Smooth muscle cell (in vitro differentiated cells): ENCODE results near the gene RRP15. TPM values are rescaled to one million over a fixed set of nuclear protein-coding genes. Genes with fewer than 3 reads are reported as not detected.

Experiments used
- DNase-seq: peaks from one replicate; lab custom pipeline; 2025; ENCODE audit not compliant: unreplicated experiment; lab: John Stamatoyannopoulos, UW
- H2AFZ ChIP-seq: fragments of 200-600 bp; sonication (generic); 2 replicates; pipeline ENCODE4 v1.6.0; 2016; ENCODE audit warnings: antibody characterized with exemption, low read depth, mild to moderate bottlenecking
- H3F3A ChIP-seq: fragments of 200-600 bp; sonication (generic); 2 replicates; pipeline ENCODE4 v1.6.0; 2017; ENCODE audit warnings: antibody characterized with exemption, low read depth
- H3K27ac ChIP-seq: fragments of 200-600 bp; sonication (generic); 2 replicates; pipeline ENCODE4 v1.5.1; 2016; ENCODE audit warnings: low read depth, mild to moderate bottlenecking
- H3K27me3 ChIP-seq: fragments of 200-600 bp; sonication (generic); 2 replicates; pipeline ENCODE4 v1.6.1; 2016; ENCODE audit warnings: low read depth, mild to moderate bottlenecking
- H3K36me3 ChIP-seq: fragments of 200-600 bp; sonication (generic); 2 replicates; pipeline ENCODE4 v1.5.1; 2016; ENCODE audit warnings: low read depth
- H3K4me1 ChIP-seq: fragments of 200-600 bp; sonication (generic); 2 replicates; pipeline ENCODE4 v1.5.1; 2016; ENCODE audit warnings: low read depth
- H3K4me2 ChIP-seq: fragments of 200-600 bp; sonication (generic); 2 replicates; pipeline ENCODE4 v1.6.0; 2016; ENCODE audit warnings: mild to moderate bottlenecking
- H3K4me3 ChIP-seq: fragments of 200-600 bp; sonication (generic); 2 replicates; pipeline ENCODE4 v1.5.1; 2016; ENCODE audit warnings: mild to moderate bottlenecking
- H3K79me2 ChIP-seq: fragments of 200-600 bp; sonication (generic); 2 replicates; pipeline ENCODE4 v1.6.0; 2016; ENCODE audit warnings: low read depth, mild to moderate bottlenecking
- H3K9ac ChIP-seq: fragments of 200-600 bp; sonication (generic); 2 replicates; pipeline ENCODE4 v1.6.0; 2016; ENCODE audit warnings: low read depth
- H3K9me3 ChIP-seq: fragments of 200-600 bp; sonication (generic); replicated peaks from 2 replicates; pipeline ENCODE4 v1.5.1; 2016; ENCODE audit warnings: low read depth
- H4K20me1 ChIP-seq: fragments of 200-600 bp; sonication (generic); 2 replicates; pipeline ENCODE4 v1.6.0; 2016; ENCODE audit warnings: low read depth
- WGBS: methylation state at CpG from one replicate; pipeline ENCODE4 v1.1.7; 2016; ENCODE audit warnings: low lambda C conversion rate; 5-methylcytosine and 5-hydroxymethylcytosine counted together
- polyA plus RNA-seq: library from polyadenylated mRNA; unstranded; fragments of >200 nt; fragmentation: Nextera tagmentation; extraction: Ambion mirVana; gene quantifications from 2 replicates; pipeline ENCODE4 v1.2.1, GENCODE V29; 2016
- total RNA-seq: library from RNA; depleted of rRNA; stranded (reverse); fragments of >200 nt; gene quantifications from 2 replicates; pipeline ENCODE4 v1.2.3, GENCODE V29; 2014
- TF ChIP-seq, protein P1 (sequence below): fragments of 200-600 bp; sonication (generic); IDR thresholded peaks from 2 replicates; pipeline ENCODE4 v1.5.1; 2017; ENCODE audit warnings: borderline replicate concordance, mild to moderate bottlenecking, antibody characterized with exemption; ENCODE audit not compliant: insufficient read depth, poor library complexity, severe bottlenecking

The RRP15 gene
- total and polyA plus RNA-seq, 2 experiments from 2014 or later = 6.6 to 13.2 TPM

DNA sequence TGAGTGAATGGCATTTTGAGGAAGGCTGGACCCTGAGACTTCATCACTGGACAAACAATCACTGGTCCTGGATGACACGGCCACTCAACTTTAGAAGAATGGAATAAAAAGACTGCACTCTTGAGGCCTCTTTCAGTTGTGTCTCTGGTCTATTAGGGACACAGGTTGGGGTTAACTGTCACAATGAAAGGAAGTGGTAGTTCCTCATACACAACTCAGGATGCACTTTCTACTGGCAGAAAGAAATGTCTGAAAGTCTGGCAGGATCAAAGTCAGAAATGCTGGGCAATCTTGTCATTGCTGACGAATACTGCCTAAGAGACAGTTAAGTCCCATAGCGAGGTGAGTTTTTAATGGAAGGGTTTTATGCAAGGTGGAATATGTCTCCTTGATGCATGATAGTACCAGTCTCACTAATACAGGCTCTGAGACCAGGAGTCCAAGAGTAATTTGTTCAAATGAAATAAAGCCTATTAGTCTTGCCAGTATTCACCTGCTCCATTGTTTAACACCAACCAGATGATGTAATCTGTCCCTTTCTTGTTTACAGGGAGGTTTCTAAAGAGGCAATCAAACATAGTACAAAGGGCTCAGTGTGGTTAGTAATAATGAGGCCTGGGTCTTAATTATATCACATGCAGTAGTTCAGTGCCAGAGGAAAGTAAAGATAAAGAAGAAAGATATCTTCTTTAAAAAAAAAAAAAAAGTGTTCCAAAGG is 11.2 kb upstream of the RRP15 start:
- H3F3A ChIP-seq = no peaks in the 10 kb centered on the region
- 71% methylated on average over 3 of the region's 3 CpGs for WGBS
- no peak overlapping the region for H3K4me3 ChIP-seq
- no peak overlapping the region for H3K4me2 ChIP-seq
- no peak overlapping the region for H3K27ac ChIP-seq
- no peaks in the 10 kb centered on the region for H3K79me2 ChIP-seq
- no peak overlapping the region for H3K9ac ChIP-seq
- no peak overlapping the region for H2AFZ ChIP-seq
- no peaks in the 10 kb centered on the region for H3K9me3 ChIP-seq
- peaks cover 6% of the 10 kb centered on the region for H3K4me1 ChIP-seq
- TF ChIP-seq, protein P1, sequence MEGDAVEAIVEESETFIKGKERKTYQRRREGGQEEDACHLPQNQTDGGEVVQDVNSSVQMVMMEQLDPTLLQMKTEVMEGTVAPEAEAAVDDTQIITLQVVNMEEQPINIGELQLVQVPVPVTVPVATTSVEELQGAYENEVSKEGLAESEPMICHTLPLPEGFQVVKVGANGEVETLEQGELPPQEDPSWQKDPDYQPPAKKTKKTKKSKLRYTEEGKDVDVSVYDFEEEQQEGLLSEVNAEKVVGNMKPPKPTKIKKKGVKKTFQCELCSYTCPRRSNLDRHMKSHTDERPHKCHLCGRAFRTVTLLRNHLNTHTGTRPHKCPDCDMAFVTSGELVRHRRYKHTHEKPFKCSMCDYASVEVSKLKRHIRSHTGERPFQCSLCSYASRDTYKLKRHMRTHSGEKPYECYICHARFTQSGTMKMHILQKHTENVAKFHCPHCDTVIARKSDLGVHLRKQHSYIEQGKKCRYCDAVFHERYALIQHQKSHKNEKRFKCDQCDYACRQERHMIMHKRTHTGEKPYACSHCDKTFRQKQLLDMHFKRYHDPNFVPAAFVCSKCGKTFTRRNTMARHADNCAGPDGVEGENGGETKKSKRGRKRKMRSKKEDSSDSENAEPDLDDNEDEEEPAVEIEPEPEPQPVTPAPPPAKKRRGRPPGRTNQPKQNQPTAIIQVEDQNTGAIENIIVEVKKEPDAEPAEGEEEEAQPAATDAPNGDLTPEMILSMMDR = no peak
- no peaks in the 10 kb centered on the region for H4K20me1 ChIP-seq
- no peak for DNase-seq
- H3K27me3 ChIP-seq = peaks cover 15% of the 10 kb centered on the region
- no peaks in the 10 kb centered on the region for H3K36me3 ChIP-seq

DNA sequence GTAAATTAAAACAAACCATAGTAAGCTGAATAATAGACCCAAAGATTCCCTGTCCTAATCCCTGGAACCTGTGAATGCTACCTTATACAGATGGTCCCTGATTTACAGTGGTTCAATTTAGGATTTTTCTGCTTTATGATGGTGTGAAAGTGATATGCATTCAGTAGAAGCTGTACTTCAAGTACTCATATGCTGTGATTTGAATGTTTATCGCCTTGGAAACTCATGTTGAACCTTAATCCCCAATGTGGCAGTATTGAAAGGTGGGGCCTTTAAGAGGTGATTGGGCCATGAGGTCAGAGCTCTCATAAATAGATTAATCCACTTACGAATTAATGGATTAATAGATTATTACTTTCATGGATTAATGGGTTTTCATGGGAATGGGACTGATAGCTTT is 10.6 kb upstream of the RRP15 start:
- peaks cover 15% of the 10 kb centered on the region for H3K27me3 ChIP-seq
- DNase-seq = no peak

DNA sequence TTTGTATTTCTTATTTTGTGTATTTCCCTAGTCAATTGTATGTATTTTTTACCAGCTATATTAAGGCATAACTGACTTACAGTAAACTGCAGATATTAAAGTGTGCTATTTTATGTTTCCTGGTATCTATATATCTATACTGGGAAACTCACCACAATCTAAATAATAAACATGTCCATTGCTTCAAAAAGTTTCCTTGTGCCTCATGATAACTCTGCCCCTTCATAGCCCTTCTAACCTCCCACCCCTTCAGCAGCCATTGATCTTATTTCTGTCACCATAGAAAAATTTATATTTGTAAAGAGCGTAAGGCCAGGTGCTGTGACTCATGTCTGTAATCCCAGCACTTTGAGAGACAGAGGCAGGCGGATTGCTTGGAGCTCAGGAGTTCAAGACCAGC is 9.3 kb upstream of the RRP15 start:
- Histone ChIP-seq H3K9ac (no peak overlapping the region), H3K36me3 (no peaks in the 10 kb centered on the region), H4K20me1 (no peaks in the 10 kb centered on the region), H3F3A (no peaks in the 10 kb centered on the region), H3K79me2 (no peaks in the 10 kb centered on the region), H3K4me3 (no peak overlapping the region), H3K27ac (no peak overlapping the region), H3K27me3 (peaks cover 15% of the 10 kb centered on the region), H3K4me2 (no peak overlapping the region), H3K9me3 (no peaks in the 10 kb centered on the region), H3K4me1 (peaks cover 6% of the 10 kb centered on the region), H2AFZ (no peak overlapping the region)
- TF ChIP-seq, protein P1 = no peak
- WGBS = 80% methylated on average over 2 of the region's 2 CpGs
- no peak for DNase-seq

More for the DNA sequence above, 10.6 kb upstream of the RRP15 start:
- no peak overlapping the region for H2AFZ ChIP-seq
- H3K79me2 ChIP-seq = no peaks in the 10 kb centered on the region
- no peaks in the 10 kb centered on the region for H3K9me3 ChIP-seq
- H3K4me3 ChIP-seq = no peak overlapping the region
- 90% methylated on average over 2 of the region's 2 CpGs for WGBS
- TF ChIP-seq, protein P1 = no peak
- no peaks in the 10 kb centered on the region for H3F3A ChIP-seq
- peaks cover 6% of the 10 kb centered on the region for H3K4me1 ChIP-seq
- no peaks in the 10 kb centered on the region for H3K36me3 ChIP-seq
- H4K20me1 ChIP-seq = no peaks in the 10 kb centered on the region
- no peak overlapping the region for H3K27ac ChIP-seq
- H3K9ac ChIP-seq = no peak overlapping the region
- H3K4me2 ChIP-seq = no peak overlapping the region

DNA sequence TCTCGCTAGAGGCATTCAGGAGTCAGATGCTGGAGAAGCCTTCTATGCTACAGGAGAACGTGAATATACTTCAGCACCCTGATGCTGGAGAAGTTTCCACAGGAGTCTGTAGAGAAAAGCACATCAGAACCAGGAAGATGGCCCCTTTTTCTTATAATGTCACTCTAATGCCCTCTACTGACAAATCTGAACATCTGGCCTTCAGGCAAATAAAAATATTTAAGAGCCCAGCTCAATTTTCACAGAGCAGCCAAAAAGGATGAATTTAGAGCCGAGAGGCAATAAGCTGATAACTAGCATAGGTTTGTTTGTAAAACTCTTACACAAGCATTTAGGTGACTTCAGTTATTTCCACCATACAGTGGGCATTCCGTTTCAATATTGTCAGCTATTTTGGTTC is 3.8 kb upstream of the RRP15 start:
- Histone ChIP-seq H3F3A (no peaks in the 10 kb centered on the region), H3K27ac (no peak overlapping the region), H3K79me2 (peaks cover 10% of the 10 kb centered on the region), H3K4me3 (no peak overlapping the region), H3K27me3 (peaks cover 15% of the 10 kb centered on the region), H3K36me3 (no peaks in the 10 kb centered on the region), H2AFZ (no peak overlapping the region), H3K9ac (no peak overlapping the region), H3K4me1 (peaks cover 12% of the 10 kb centered on the region), H3K4me2 (no peak overlapping the region), H4K20me1 (no peaks in the 10 kb centered on the region), H3K9me3 (no peaks in the 10 kb centered on the region)
- WGBS = 96% methylated on average over 4 of the region's 4 CpGs
- no peak for DNase-seq
- TF ChIP-seq, protein P1 = no peak
